GM21825 (cell line): Measurements from ENCODE around the gene TXN2.
"Not testable (repeated sequence)": the region's sequence is repeated elsewhere in the genome, so short reads cannot be mapped to it uniquely, and the experiment has no call there.

Experiments
- ATAC-seq: cut with Tn5 transposase; IDR thresholded peaks from one replicate; pipeline ENCODE4 v1.9.1; 2021; ENCODE audit warnings: mild to moderate bottlenecking, moderate library complexity; ENCODE audit not compliant: unreplicated experiment

The TXN2 gene

GRCh38 chr22:36481393-36482168, at the start of gene TXN2:
Gene TXN2, minus strand, starts transcription at chr22:36481640. Its CDS starts 803 bp downstream, at chr22:36480837.
- ATAC-seq, result peak; percentile 82

- ATAC-seq, result peak; percentile 90
Measured at GRCh38 chr22:36528795-36529751, 47.6 kb upstream of the TXN2 start, which contains the start of gene EIF3D. Gene EIF3D, minus strand, starts transcription at chr22:36529166. Its CDS starts 3,045 bp downstream, at chr22:36526121.

- ATAC-seq, result peak; percentile 1
Measured at GRCh38 chr22:36528341-36528740, 46.9 kb upstream of the TXN2 start.

DNA sequence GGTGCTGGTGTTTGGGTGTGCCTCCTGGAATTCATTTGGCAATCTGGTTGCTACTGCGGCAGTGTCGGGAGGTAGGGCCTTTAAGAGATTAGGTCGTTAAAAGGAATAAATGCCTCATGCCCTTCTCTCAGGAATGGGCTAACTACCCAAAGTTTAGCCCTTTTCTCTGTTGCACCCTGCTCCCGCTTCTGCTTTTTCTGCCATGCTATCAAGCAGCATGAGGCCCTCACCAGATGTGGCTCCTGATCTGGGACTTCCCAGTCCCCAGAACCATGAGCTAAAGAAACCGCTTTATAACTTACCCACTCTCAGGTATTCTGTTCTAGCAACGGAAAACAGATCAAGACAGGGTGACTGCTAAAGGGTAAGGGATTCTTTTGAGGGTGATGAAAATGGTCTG, 41.2 kb upstream of the TXN2 start:
- no peak for ATAC-seq

GRCh38 chr22:36520423-36520822, 39.0 kb upstream of the TXN2 start:
- ATAC-seq, result no peak

DNA sequence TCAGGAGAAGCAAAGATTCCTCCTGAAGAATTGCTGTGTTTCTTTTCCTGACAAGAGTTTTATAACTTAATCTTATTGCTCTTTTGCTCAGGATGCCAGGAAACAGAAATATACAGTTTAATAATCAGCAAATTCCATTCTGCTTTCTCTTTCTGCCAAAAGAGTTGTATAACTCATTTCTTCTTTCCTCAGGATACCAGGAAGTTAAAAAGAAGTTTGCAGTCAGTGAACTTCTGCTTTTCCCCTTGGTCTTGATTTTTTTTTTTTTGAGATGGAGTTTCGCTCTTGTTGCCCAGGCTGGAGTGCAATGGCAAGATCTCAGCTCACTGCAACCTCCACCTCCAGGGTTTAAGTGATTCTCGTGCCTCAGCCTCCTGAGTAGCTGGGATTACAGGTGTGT, 38.5 kb upstream of the TXN2 start:
- not testable (repeated sequence) for ATAC-seq

DNA sequence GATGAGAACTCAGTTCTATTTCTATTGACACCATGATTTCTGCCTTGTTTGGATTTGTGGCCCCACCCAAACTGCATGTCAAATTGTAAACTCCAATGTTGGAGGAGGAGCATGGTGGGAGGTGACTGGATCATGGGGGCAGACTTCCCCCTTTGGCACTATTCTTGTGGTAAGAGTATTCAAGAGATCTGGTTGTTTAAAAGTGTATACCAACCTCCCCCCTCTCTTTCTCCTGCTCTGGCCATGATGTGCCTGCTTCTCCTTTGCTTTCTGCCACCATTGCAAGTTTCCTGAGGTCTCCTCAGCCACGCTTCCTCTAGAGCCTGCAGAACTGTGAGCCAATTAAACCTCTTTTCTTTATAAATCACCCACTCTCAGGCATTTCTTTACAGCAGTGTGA, 33.3 kb upstream of the TXN2 start:
- ATAC-seq, result no peak

GRCh38 chr22:36512991-36513390, 31.6 kb upstream of the TXN2 start:
- no peak for ATAC-seq

DNA sequence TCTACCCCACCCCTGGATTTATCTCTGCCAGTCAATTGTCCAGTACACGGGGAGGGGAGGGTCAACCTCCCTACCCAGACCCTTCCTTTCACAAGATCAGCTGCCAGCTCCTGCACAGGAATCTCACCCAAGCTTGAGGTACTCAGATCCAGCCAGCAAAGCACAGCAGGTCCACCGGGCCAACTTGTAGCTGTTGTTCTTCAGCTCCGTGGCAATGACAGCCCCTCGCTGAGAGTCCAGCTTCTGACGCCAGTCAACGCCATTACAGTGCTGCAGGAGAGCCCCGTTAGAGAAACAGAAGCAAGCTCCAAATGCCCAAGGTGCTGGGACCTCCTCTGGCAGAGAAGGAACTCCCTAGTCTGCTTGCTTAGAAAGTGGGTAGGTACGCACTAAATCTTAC, 30.9 kb upstream of the TXN2 start:
- ATAC-seq, result no peak

GRCh38 chr22:36510966-36511881, 29.8 kb upstream of the TXN2 start:
- ATAC-seq, result no peak

GRCh38 chr22:36510384-36510783, 28.9 kb upstream of the TXN2 start:
- no peak for ATAC-seq

- ATAC-seq, result no peak
Measured at GRCh38 chr22:36507518-36508010, 26.1 kb upstream of the TXN2 start.

GRCh38 chr22:36506637-36507517, 25.4 kb upstream of the TXN2 start, which contains the start of gene FOXRED2:
Gene FOXRED2, minus strand, starts transcription at chr22:36507040. Its CDS starts 618 bp downstream, at chr22:36506422.
- ATAC-seq, result peak; percentile 70

- no peak for ATAC-seq
Measured at GRCh38 chr22:36505998-36506635, 24.7 kb upstream of the TXN2 start.

GRCh38 chr22:36497910-36498665, 16.6 kb upstream of the TXN2 start:
- ATAC-seq, result no peak

GRCh38 chr22:36493690-36494110, 12.3 kb upstream of the TXN2 start:
- ATAC-seq, result peak; percentile 65

- ATAC-seq, result no peak
Measured at GRCh38 chr22:36492109-36492508, 10.7 kb upstream of the TXN2 start.

GRCh38 chr22:36491155-36491554, 9.7 kb upstream of the TXN2 start:
- ATAC-seq, result no peak
